GM18517 (cell line): ENCODE results near the gene ZNF804A.
"Not testable (repeated sequence)": the region's sequence is repeated elsewhere in the genome, so short reads cannot be mapped to it uniquely, and the experiment has no call there.

Experiments
- ATAC-seq: cut with Tn5 transposase; IDR thresholded peaks from one replicate; pipeline ENCODE4 v1.9.1; 2021; ENCODE audit warnings: mild to moderate bottlenecking, moderate library complexity; ENCODE audit not compliant: unreplicated experiment

The ZNF804A gene

GRCh38 chr2:184698476-184698875, 100.1 kb downstream of the ZNF804A start:
- ATAC-seq = no peak

GRCh38 chr2:184721881-184722280, 123.6 kb downstream of the ZNF804A start:
- ATAC-seq = no peak

GRCh38 chr2:184727813-184728212, 129.5 kb downstream of the ZNF804A start:
- no peak for ATAC-seq

- ATAC-seq = no peak
These were observed 130.1 kb downstream of the ZNF804A start for GRCh38 chr2:184728411-184728810.

- ATAC-seq = no peak
These were observed 131.3 kb downstream of the ZNF804A start for GRCh38 chr2:184729581-184729980.

- peak; percentile 83 for ATAC-seq
These were observed 132.0 kb downstream of the ZNF804A start for GRCh38 chr2:184730288-184730687.

- ATAC-seq = no peak
These were observed 136.0 kb downstream of the ZNF804A start for GRCh38 chr2:184734338-184734737.

GRCh38 chr2:184735611-184736010, 137.3 kb downstream of the ZNF804A start:
- ATAC-seq = no peak

- ATAC-seq = no peak
These were observed 144.8 kb downstream of the ZNF804A start for GRCh38 chr2:184743096-184743495.

GRCh38 chr2:184756161-184756560, 157.8 kb downstream of the ZNF804A start:
- ATAC-seq = no peak

GRCh38 chr2:184756885-184757284, 158.6 kb downstream of the ZNF804A start:
- ATAC-seq = no peak

GRCh38 chr2:184759557-184760255, 161.4 kb downstream of the ZNF804A start:
- not testable (repeated sequence) for ATAC-seq

GRCh38 chr2:184760931-184761330, 162.6 kb downstream of the ZNF804A start:
- no peak for ATAC-seq

GRCh38 chr2:184765112-184765895, 167.0 kb downstream of the ZNF804A start:
- peak; percentile 42 for ATAC-seq

- ATAC-seq = no peak
These were observed 168.7 kb downstream of the ZNF804A start for GRCh38 chr2:184767059-184767458.

GRCh38 chr2:184769023-184769422, 170.7 kb downstream of the ZNF804A start:
- ATAC-seq = no peak

- ATAC-seq = no peak
These were observed 171.4 kb downstream of the ZNF804A start for GRCh38 chr2:184769686-184770085.

- ATAC-seq = no peak
These were observed 181.4 kb downstream of the ZNF804A start for GRCh38 chr2:184779777-184780176.

GRCh38 chr2:184780384-184780783, 182.1 kb downstream of the ZNF804A start:
- no peak for ATAC-seq

GRCh38 chr2:184780944-184781343, 182.6 kb downstream of the ZNF804A start:
- ATAC-seq = no peak

- ATAC-seq = no peak
These were observed 185.2 kb downstream of the ZNF804A start for GRCh38 chr2:184783576-184783975.

- no peak for ATAC-seq
These were observed 194.8 kb downstream of the ZNF804A start for GRCh38 chr2:184793176-184793575.
